ENCODE data around the gene KLHL22. TPM values are rescaled to one million over a fixed set of nuclear protein-coding genes. Genes with fewer than 3 reads are reported as not detected.

KLHL22 gene
- total RNA-seq, 1 experiment from 2014 or later, result 14.8 TPM

GRCh38 chr22:20438678-20439492 lies 56.7 kb downstream of the KLHL22 start:
- CTCF ChIA-PET, result no interaction called here
- Histone ChIP-seq H3K4me1 (ENCODE audit: insufficient read depth, low read length) (0 out of 2 replicates have a peak, but pooled peaks cover 4% of the 10 kb centered on the region), H3K27ac (ENCODE audit: low read length) (no peak overlapping the region), H3K9ac (ENCODE audit: low read length) (no peak overlapping the region), H2AFZ (ENCODE audit: low read length) (no peak overlapping the region), H3K27me3 (ENCODE audit: low read length) (peaks cover 4% of the 10 kb centered on the region; the same call in 1 of the 2 replicates), H3K9me3 (ENCODE audit: low read length) (no peaks in the 10 kb centered on the region), H3K9me2 (replicated peaks; ENCODE audit: low read length) (no peaks in the 10 kb centered on the region), H3K4me2 (ENCODE audit: low read length) (no peak overlapping the region), H3K4me3 (ENCODE audit: low read length) (no peak overlapping the region), H3F3A (ENCODE audit: low read length, unreplicated experiment) (no peaks in the 10 kb centered on the region), H4K20me1 (ENCODE audit: low read length) (no peaks in the 10 kb centered on the region), H3K36me3 (ENCODE audit: low read depth, low read length) (no peaks in the 10 kb centered on the region), H3K79me2 (ENCODE audit: low read length) (no peaks in the 10 kb centered on the region)
- no peak for TF ChIP-seq EZH2phosphoT487 (IDR thresholded peaks at IDR 0.05; ENCODE audit: borderline replicate concordance, low read length)
- TF ChIP-seq EZH2 (IDR thresholded peaks at IDR 0.05; ENCODE audit: low read length, unreplicated experiment), result no peak
- no peak; the same call in 1 of the 2 replicates for TF ChIP-seq CTCF (conservative IDR thresholded peaks at IDR 0.05; ENCODE audit: low read depth, low read length)
- intact Hi-C loops (cut with micrococcal nuclease), result no loop called here
- no peak for DNase-seq
- ATAC-seq, result no peak
- BruUV-seq (replicated peaks), result no TSS peak
- POLR2A ChIA-PET (ENCODE audit: unreplicated experiment), result no interaction called here

GRCh38 chr22:20438427-20438677 lies 57.2 kb downstream of the KLHL22 start:
- ATAC-seq (no peak), DNase-seq (no peak)
- H3K4me3 ChIP-seq (ENCODE audit: low read length), result no peak overlapping the region
- POLR2A ChIA-PET (ENCODE audit: unreplicated experiment), result no interaction called here
- CTCF ChIA-PET, result no interaction called here
- H2AFZ ChIP-seq (ENCODE audit: low read length), result no peak overlapping the region
- no peak for TF ChIP-seq EZH2phosphoT487 (IDR thresholded peaks at IDR 0.05; ENCODE audit: borderline replicate concordance, low read length)
- no peak for TF ChIP-seq EZH2 (IDR thresholded peaks at IDR 0.05; ENCODE audit: low read length, unreplicated experiment)
- no peaks in the 10 kb centered on the region for H3K79me2 ChIP-seq (ENCODE audit: low read length)
- no peaks in the 10 kb centered on the region for H3K36me3 ChIP-seq (ENCODE audit: low read depth, low read length)
- H3K4me2 ChIP-seq (ENCODE audit: low read length), result no peak overlapping the region
- no TSS peak for BruUV-seq (replicated peaks)
- no peaks in the 10 kb centered on the region for H3F3A ChIP-seq (ENCODE audit: low read length, unreplicated experiment)
- no peaks in the 10 kb centered on the region for H3K9me3 ChIP-seq (ENCODE audit: low read length)
- no peaks in the 10 kb centered on the region for H3K9me2 ChIP-seq (replicated peaks; ENCODE audit: low read length)
- 0 out of 2 replicates have a peak, but pooled peaks cover 4% of the 10 kb centered on the region for H3K4me1 ChIP-seq (ENCODE audit: insufficient read depth, low read length)
- H3K9ac ChIP-seq (ENCODE audit: low read length), result no peak overlapping the region
- no peak overlapping the region for H3K27ac ChIP-seq (ENCODE audit: low read length)
- intact Hi-C loops (cut with micrococcal nuclease), result no loop called here
- H3K27me3 ChIP-seq (ENCODE audit: low read length), result peaks cover 4% of the 10 kb centered on the region; the same call in 1 of the 2 replicates
- H4K20me1 ChIP-seq (ENCODE audit: low read length), result no peaks in the 10 kb centered on the region

- CTCF ChIA-PET, result no interaction called here
- intact Hi-C loops (cut with micrococcal nuclease), result no loop called here
- ATAC-seq, result peak; percentile 30
- TF ChIP-seq EZH2 (IDR thresholded peaks at IDR 0.05; ENCODE audit: low read length, unreplicated experiment) (no peak), CTCF (conservative IDR thresholded peaks at IDR 0.05; ENCODE audit: low read depth, low read length) (no peak), EZH2phosphoT487 (IDR thresholded peaks at IDR 0.05; ENCODE audit: borderline replicate concordance, low read length) (no peak)
- Histone ChIP-seq H3K4me1 (ENCODE audit: insufficient read depth, low read length) (0 out of 2 replicates have a peak, but pooled peaks cover 4% of the 10 kb centered on the region), H3K9ac (ENCODE audit: low read length) (no peak within 1 kb of the TSS), H3K4me2 (ENCODE audit: low read length) (peak within 1 kb of the TSS; percentile 91), H3F3A (ENCODE audit: low read length, unreplicated experiment) (no peaks in the 10 kb centered on the region), H3K4me3 (ENCODE audit: low read length) (peak within 1 kb of the TSS; percentile 67), H4K20me1 (ENCODE audit: low read length) (no peaks in the 10 kb centered on the region), H3K27me3 (ENCODE audit: low read length) (peaks cover 4% of the 10 kb centered on the region; the same call in 1 of the 2 replicates), H3K36me3 (ENCODE audit: low read depth, low read length) (no peaks in the 10 kb centered on the region), H3K9me2 (replicated peaks; ENCODE audit: low read length) (no peaks in the 10 kb centered on the region), H3K9me3 (ENCODE audit: low read length) (no peaks in the 10 kb centered on the region), H3K79me2 (ENCODE audit: low read length) (no peaks in the 10 kb centered on the region), H2AFZ (ENCODE audit: low read length) (peak within 1 kb of the TSS; percentile 81), H3K27ac (ENCODE audit: low read length) (no peak within 1 kb of the TSS)
- DNase-seq, result no peak
- POLR2A ChIA-PET (ENCODE audit: unreplicated experiment), result no interaction called here
- no TSS peak for BruUV-seq (replicated peaks)
These were observed 57.8 kb downstream of the KLHL22 start, which contains the start of gene SCARF2 for GRCh38 chr22:20437613-20438426. TSS of gene SCARF2 (minus strand) at chr22:20437825. CDS start at chr22:20437754, 71 bp downstream.

All from PC-3 (cell line).